ENCODE results near the gene CRYGS. TPM values are rescaled to one million over a fixed set of nuclear protein-coding genes. Genes with fewer than 3 reads are reported as not detected.

Gene CRYGS
- total RNA-seq (10.3 and 10.9 TPM in 2 replicates), polyA plus RNA-seq (3.4 and 3.6 TPM in 2 replicates), polyA minus RNA-seq (0.51 and 1.00 TPM in 2 replicates)
- 5.1 TPM for total RNA-seq (2013)

- Histone ChIP-seq H3K4me3 (ENCODE audit: control extremely low read depth in 1 of 5, extremely low read depth in 1 of 5, insufficient read depth in 1 of 5, low read depth in 2 of 5, low read length in 4 of 5) (no peak within 1 kb of the TSS), H3K9me3 (ENCODE audit: control extremely low read depth in 1 of 3, control insufficient read depth in 2 of 3, insufficient read depth in 1 of 3, low read length in 2 of 3) (no peaks in the 10 kb centered on the region), H3K36me3 (replicated peaks in 1 of 2; ENCODE audit: control extremely low read depth in 1 of 2, control insufficient read depth in 1 of 2, extremely low read depth in 1 of 2, insufficient read depth in 2 of 2, low read length in 1 of 2) (peaks cover 0 to 8% of the 10 kb centered on the region in 2 experiments), H3K27me3 (replicated peaks in 1 of 4; ENCODE audit: control extremely low read depth in 1 of 4, control insufficient read depth in 3 of 4, insufficient read depth in 4 of 4, low read length in 3 of 4) (no peaks in the 10 kb centered on the region), H3K4me1 (ENCODE audit: control insufficient read depth in 2 of 2, insufficient read depth in 2 of 2, low read length in 2 of 2) (peaks cover 5% of the 10 kb centered on the region in 2 donors), H3K79me2 (ENCODE audit: control insufficient read depth, insufficient read depth, low read length) (no peaks in the 10 kb centered on the region), H2AFZ (ENCODE audit: insufficient read depth, low read depth, low read length, poor library complexity, severe bottlenecking) (no peak within 1 kb of the TSS), H3K4me2 (replicated peaks; ENCODE audit: low read depth, low read length, poor library complexity, severe bottlenecking) (no peak within 1 kb of the TSS), H3K9ac (ENCODE audit: low read length) (no peak within 1 kb of the TSS), H4K20me1 (ENCODE audit: control insufficient read depth, insufficient read depth, low read length, poor library complexity, severe bottlenecking) (no peaks in the 10 kb centered on the region), H3K27ac (ENCODE audit: low read length in 2 of 2) (no peak within 1 kb of the TSS)
- no peaks in the 10 kb centered on the region for H3K27me3 Mint-ChIP-seq
- POLR2A ChIA-PET = no interaction called here
- DNase-seq (no peak), ATAC-seq (ENCODE audit: low read depth) (no peak)
- intact Hi-C loops (cut with micrococcal nuclease) = loop anchor here (10.0 kb wide), 1 partner anchor 879 kb away; no protein-coding TSS in a partner anchor
- WGBS (ENCODE audit: insufficient coverage) = 100% methylated on average over 1 of the region's 2 CpGs
- TF ChIP-seq CTCF (IDR thresholded peaks at IDR 0.05) (no peak), EZH2 (IDR thresholded peaks at IDR 0.05; ENCODE audit: borderline replicate concordance, insufficient read depth, low read depth, low read length, poor library complexity, severe bottlenecking) (no peak)
- no peak within 1 kb of the TSS for H3K4me3 Mint-ChIP-seq
- CTCF ChIA-PET = interaction anchor here (0.9 to 13.9 kb wide), 5 partner anchors 29 to 601 kb away, joined by 3 to 559 read pairs (median 5); no protein-coding TSS in a partner anchor
- no peaks in the 10 kb centered on the region for H3K9me3 Mint-ChIP-seq (ENCODE audit: insufficient read depth)
- peaks cover 10% of the 10 kb centered on the region for H3K4me1 Mint-ChIP-seq
- H3K27ac Mint-ChIP-seq = no peak within 1 kb of the TSS
These were observed at the start of gene CRYGS for GRCh38 chr3:186544281-186544680. TSS of gene CRYGS (minus strand) at chr3:186544380. CDS start at chr3:186544326, 54 bp downstream.

- POLR2A ChIA-PET = no interaction called here
- WGBS (ENCODE audit: insufficient coverage) = 94% methylated on average over 3 of the region's 3 CpGs
- H3K9me3 ChIP-seq (ENCODE audit: control extremely low read depth in 1 of 3, control insufficient read depth in 2 of 3, insufficient read depth in 1 of 3, low read length in 2 of 3) = no peaks in the 10 kb centered on the region
- no peaks in the 10 kb centered on the region for H3K9me3 Mint-ChIP-seq (ENCODE audit: insufficient read depth)
- no peaks in the 10 kb centered on the region for H3K27me3 ChIP-seq (replicated peaks in 1 of 4; ENCODE audit: control extremely low read depth in 1 of 4, control insufficient read depth in 3 of 4, insufficient read depth in 4 of 4, low read length in 3 of 4)
- no peak overlapping the region for H2AFZ ChIP-seq (ENCODE audit: insufficient read depth, low read depth, low read length, poor library complexity, severe bottlenecking)
- no peak overlapping the region for H3K27ac ChIP-seq (ENCODE audit: low read length in 2 of 2)
- ATAC-seq (ENCODE audit: low read depth) (no peak), DNase-seq (no peak)
- H3K4me2 ChIP-seq (replicated peaks; ENCODE audit: low read depth, low read length, poor library complexity, severe bottlenecking) = no peak overlapping the region
- no peaks in the 10 kb centered on the region for H3K4me1 ChIP-seq (ENCODE audit: control insufficient read depth in 2 of 2, insufficient read depth in 2 of 2, low read length in 2 of 2)
- H3K36me3 ChIP-seq (replicated peaks in 1 of 2; ENCODE audit: control extremely low read depth in 1 of 2, control insufficient read depth in 1 of 2, extremely low read depth in 1 of 2, insufficient read depth in 2 of 2, low read length in 1 of 2) = no peaks in the 10 kb centered on the region
- H3K4me1 Mint-ChIP-seq = no peaks in the 10 kb centered on the region
- no peak overlapping the region for H3K27ac Mint-ChIP-seq
- H3K79me2 ChIP-seq (ENCODE audit: control insufficient read depth, insufficient read depth, low read length) = no peaks in the 10 kb centered on the region
- no peak overlapping the region for H3K4me3 ChIP-seq (ENCODE audit: control extremely low read depth in 1 of 5, extremely low read depth in 1 of 5, insufficient read depth in 1 of 5, low read depth in 2 of 5, low read length in 4 of 5)
- no peak overlapping the region for H3K4me3 Mint-ChIP-seq
- TF ChIP-seq EZH2 (IDR thresholded peaks at IDR 0.05; ENCODE audit: borderline replicate concordance, insufficient read depth, low read depth, low read length, poor library complexity, severe bottlenecking) = no peak
- TF ChIP-seq CTCF (IDR thresholded peaks at IDR 0.05) = no peak
- CTCF ChIA-PET = interaction anchor here (0.6 kb wide), 1 partner anchor 489 kb away, joined by 4 read pairs; no protein-coding TSS in a partner anchor
- H3K9ac ChIP-seq (ENCODE audit: low read length) = no peak overlapping the region
- peaks cover 9% of the 10 kb centered on the region for H3K27me3 Mint-ChIP-seq
- intact Hi-C loops (cut with micrococcal nuclease) = no loop called here
- no peaks in the 10 kb centered on the region for H4K20me1 ChIP-seq (ENCODE audit: control insufficient read depth, insufficient read depth, low read length, poor library complexity, severe bottlenecking)
These were observed 49.7 kb upstream of the CRYGS start for GRCh38 chr3:186593862-186594261.
